Endothelial cell of umbilical vein (primary cell): ENCODE measurements around the gene DACT1. TPM values are rescaled to one million over a fixed set of nuclear protein-coding genes. Genes with fewer than 3 reads are reported as not detected.

Source experiments
- BruUV-seq: library from RNA; stranded (reverse); fragments of 400-500 nt; replicated peaks from 2 replicates; lab custom pipeline; 2021; lab: Mats Ljungman, UMichigan
- CTCF ChIA-PET: fragments of 300-600, 350-600 bp; sonication (Branson Sonifier 250); formaldehyde crosslinking; loops from one replicate; lab custom pipeline; 2021; ENCODE audit warnings: antibody characterized with exemption, inconsistent platforms; lab: Charles Lee
- POLR2A ChIA-PET: fragments of 300-600, 350-600 bp; sonication (Branson Sonifier 250); formaldehyde crosslinking; loops from one replicate; lab custom pipeline; 2021; ENCODE audit warnings: antibody characterized with exemption, inconsistent platforms; lab: Charles Lee
- DNase-seq: peaks from one replicate; pipeline ENCODE4 v3.0.0-alpha.2; 2011; ENCODE audit warnings: low read depth, low spot score
- FAIRE-seq: peaks from 2 replicates; lab custom pipeline; 2011; peaks lifted over from hg19 to GRCh38; lab: Jason Lieb, UNC
- H2AFZ ChIP-seq: 2 replicates; pipeline ENCODE4 v1.6.0; 2012; ENCODE audit warnings: low read depth, low read length, control low read depth, inconsistent platforms
- H3K27ac ChIP-seq: 2 replicates; pipeline ENCODE4 v1.5.1; 2011; ENCODE audit warnings: low read depth, mild to moderate bottlenecking, control low read depth, low read length, moderate library complexity; ENCODE audit not compliant: insufficient read depth
- H3K27me3 ChIP-seq, 2 experiments: 2 replicates each; pipeline versions ENCODE4 v1.6.0 to v1.6.1; 2011; ENCODE audit warnings: low read length in 2 of 2, mixed read lengths in 1 of 2; ENCODE audit not compliant: control insufficient read depth in 2 of 2, insufficient read depth in 2 of 2
- H3K36me3 ChIP-seq, 2 experiments: 2 replicates in 1 of 2; 3 replicates in 1 of 2; pipeline ENCODE4 v1.5.1; 2011; ENCODE audit warnings: low read length in 2 of 2, mild to moderate bottlenecking in 1 of 2, moderate library complexity in 1 of 2; ENCODE audit not compliant: control insufficient read depth in 2 of 2, insufficient read depth in 2 of 2; ENCODE audit errors: extremely low read depth in 1 of 2
- H3K4me1 ChIP-seq: 3 replicates; pipeline ENCODE4 v1.5.1; 2011; ENCODE audit warnings: mild to moderate bottlenecking, low read length; ENCODE audit not compliant: control insufficient read depth, insufficient read depth; ENCODE audit errors: extremely low read depth
- H3K4me2 ChIP-seq: 2 replicates; pipeline ENCODE4 v1.6.1; 2011; ENCODE audit warnings: low read length, control low read depth, mixed read lengths; ENCODE audit not compliant: insufficient read depth
- H3K4me3 ChIP-seq, 3 experiments: fragments of 200-600 bp in 1 of 3; sonication (generic), shearing (Covaris generic) in 1 of 3; replicated peaks in 1 of 3; 2 replicates each; pipeline ENCODE4 v1.5.1; 2011 to 2016; ENCODE audit warnings: control low read depth in 3 of 3, low read length in 3 of 3, mild to moderate bottlenecking in 2 of 3, inconsistent platforms in 1 of 3, low read depth in 1 of 3, moderate library complexity in 1 of 3; ENCODE audit not compliant: insufficient read depth in 1 of 3
- H3K79me2 ChIP-seq: 2 replicates; pipeline ENCODE4 v1.6.0; 2012; ENCODE audit warnings: low read length, inconsistent platforms; ENCODE audit not compliant: control insufficient read depth, insufficient read depth
- H3K9ac ChIP-seq: replicated peaks from 2 replicates; pipeline ENCODE3; 2011; ENCODE audit warnings: low read length, control low read depth; ENCODE audit not compliant: insufficient read depth; ENCODE audit errors: extremely low read depth
- H3K9me1 ChIP-seq: replicated peaks from 3 replicates; pipeline ENCODE4 v1.6.0; 2011; ENCODE audit warnings: mild to moderate bottlenecking, low read length; ENCODE audit not compliant: control insufficient read depth, insufficient read depth; ENCODE audit errors: extremely low read depth
- H3K9me3 ChIP-seq: replicated peaks from 2 replicates; pipeline ENCODE4 v1.5.1; 2012; ENCODE audit warnings: low read length, inconsistent platforms; ENCODE audit not compliant: control insufficient read depth, insufficient read depth
- H4K20me1 ChIP-seq: replicated peaks from 2 replicates; pipeline ENCODE3; 2011; ENCODE audit warnings: mild to moderate bottlenecking, low read length; ENCODE audit not compliant: control insufficient read depth, insufficient read depth; ENCODE audit errors: extremely low read depth
- CTCF ChIP-seq, 2 donors: IDR thresholded peaks; 1 replicate in 1 of 2; 2 replicates in 1 of 2; pipeline ENCODE4 v1.5.1; 2011; ENCODE audit warnings: low read length in 2 of 2, mild to moderate bottlenecking in 2 of 2, moderate library complexity in 2 of 2, control low read depth in 1 of 2, inconsistent platforms in 1 of 2, low read depth in 1 of 2; ENCODE audit not compliant: insufficient read depth in 1 of 2; ENCODE audit errors: extremely low read depth in 1 of 2
- EZH2 ChIP-seq: IDR thresholded peaks from 2 replicates; pipeline ENCODE4 v1.6.1; 2012; ENCODE audit warnings: borderline replicate concordance, low read depth, mild to moderate bottlenecking, moderate library complexity, low read length, inconsistent platforms; ENCODE audit not compliant: severe bottlenecking
- FOS ChIP-seq: IDR thresholded peaks from 2 replicates; pipeline ENCODE4 v1.6.1; 2011; ENCODE audit warnings: mild to moderate bottlenecking, low read length, moderate library complexity, borderline replicate concordance; ENCODE audit not compliant: insufficient read depth
- JUN ChIP-seq: IDR thresholded peaks from 2 replicates; pipeline ENCODE4 v1.6.1; 2011; ENCODE audit warnings: borderline replicate concordance, low read depth; ENCODE audit not compliant: insufficient read length, insufficient read depth
- MAX ChIP-seq: IDR thresholded peaks from 2 replicates; pipeline ENCODE4 v1.6.1; 2011; ENCODE audit not compliant: insufficient read depth, insufficient read length
- MYC ChIP-seq: IDR thresholded peaks from one replicate; pipeline ENCODE4 v1.6.1; 2011; ENCODE audit warnings: mild to moderate bottlenecking, low read depth, low read length
- POLR2A ChIP-seq: IDR thresholded peaks from 2 replicates; pipeline ENCODE4 v1.6.1; 2012; ENCODE audit warnings: low read depth, mild to moderate bottlenecking, control low read depth, low read length
- POLR2AphosphoS5 ChIP-seq: IDR thresholded peaks from 2 replicates; pipeline ENCODE4 v1.6.1; 2012; ENCODE audit warnings: low read depth, mild to moderate bottlenecking, control low read depth, low read length, moderate library complexity; ENCODE audit not compliant: insufficient read depth
- dilution Hi-C: fragments of 300-500 bp; cut with MboI; formaldehyde crosslinking; loops from one replicate; pipeline ENCODE4 v1.15.0; 2019; ENCODE audit warnings: low sequenced_read_pairs; ENCODE audit not compliant: extremely low pct_ligation_motif_present
- intact Hi-C: fragments of 100-400 bp; cut with micrococcal nuclease; formaldehyde crosslinking; loops from one replicate; pipeline ENCODE4 v1.10.0; 2022
- polyA plus RNA-seq, 4 experiments: library from polyadenylated mRNA; depleted of rRNA in 3 of 4; stranded (reverse) in 3 of 4; unstranded in 1 of 4; fragments of >200 nt; gene quantifications; 2 replicates each; pipeline versions ENCODE4 v1.2.1 to v1.2.3, GENCODE V29; 2011 to 2012; ENCODE audit warnings: missing spikeins in 1 of 4
- total RNA-seq: library from RNA; stranded (reverse); gene quantifications from 2 replicates; pipeline ENCODE4 v1.2.3, GENCODE V29; 2021

Gene DACT1
- total and polyA plus RNA-seq, 2 donors (not counting 3 experiments of a cell fraction or from before 2014, with no cell fraction given): 0.21 to 0.27 TPM

- Histone ChIP-seq H3K36me3 (no peaks in the 10 kb centered on the region), H3K79me2 (no peaks in the 10 kb centered on the region), H3K4me3 (no peak overlapping the region), H3K9me1 (no peaks in the 10 kb centered on the region), H3K9me3 (no peaks in the 10 kb centered on the region), H3K4me1 (no peaks in the 10 kb centered on the region), H4K20me1 (no peaks in the 10 kb centered on the region), H3K27me3 (no peaks in the 10 kb centered on the region), H3K27ac (no peak overlapping the region), H3K4me2 (no peak overlapping the region), H2AFZ (no peak overlapping the region), H3K9ac (no peak overlapping the region)
- intact Hi-C loops (no loop called here), dilution Hi-C loops (no loop called here)
- BruUV-seq: no TSS peak
- FAIRE-seq (no peak), DNase-seq (no peak)
- TF ChIP-seq FOS: no peak
- no peak for TF ChIP-seq MAX
- no peak for TF ChIP-seq POLR2AphosphoS5
- TF ChIP-seq POLR2A: no peak
- TF ChIP-seq JUN: no peak
- no peak for TF ChIP-seq MYC
- no peak for TF ChIP-seq EZH2
- TF ChIP-seq CTCF (IDR thresholded peaks at IDR 0.05; ENCODE audit: extremely low read depth in 1 of 2, insufficient read depth in 1 of 2, low read depth in 1 of 2, low read length in 2 of 2): no peak
- ChIA-PET CTCF (no interaction called here), POLR2A (no interaction called here)
These were observed 53.2 kb downstream of the DACT1 start for GRCh38 chr14:58690801-58691516.
